ENCODE results near the gene CCDC149.

The CCDC149 gene

GRCh38 chr4:24924309-24924781 is 11.5 kb upstream of the CCDC149 start:
- peak; percentile 99 for DNase-seq
- H3K4me3 ChIP-seq (ENCODE audit: low read depth, low read length), result no peak overlapping the region
- TF ChIP-seq CTCF (IDR thresholded peaks at IDR 0.05; ENCODE audit: low read depth, low read length, missing control alignments), result no peak
- in situ Hi-C loops (cut with HindIII; ENCODE audit: low pct_ligation_motif_present, low sequenced_read_pairs), result no loop called here
- H3K27me3 ChIP-seq (replicated peaks), result no peaks in the 10 kb centered on the region
- no peaks in the 10 kb centered on the region for H3K36me3 ChIP-seq (replicated peaks)
- peak overlapping the region; percentile 19 for H3K27ac ChIP-seq

DNA sequence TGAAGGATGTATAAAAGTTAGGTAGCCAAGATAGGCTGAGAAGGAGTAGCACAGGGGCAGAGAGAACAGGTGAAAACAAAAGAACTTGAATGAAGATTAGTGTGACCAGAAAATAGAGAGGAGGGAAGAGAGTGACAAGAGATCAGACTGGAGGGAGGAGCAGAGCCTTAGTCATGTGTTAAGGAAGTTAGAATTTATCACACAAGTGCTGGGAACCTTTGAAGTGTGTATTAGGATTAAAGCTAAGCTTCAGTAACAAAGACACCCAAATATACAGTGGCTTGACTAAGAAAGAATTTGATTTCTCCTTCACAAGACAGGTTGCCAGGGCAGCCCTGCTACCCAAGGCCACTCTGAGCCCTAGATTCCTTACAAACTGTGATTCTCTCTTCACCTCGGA is 10.7 kb upstream of the CCDC149 start:
- no peak for DNase-seq
- in situ Hi-C loops (cut with HindIII; ENCODE audit: low pct_ligation_motif_present, low sequenced_read_pairs), result no loop called here
- Histone ChIP-seq H3K4me3 (ENCODE audit: low read depth, low read length) (no peak overlapping the region), H3K36me3 (replicated peaks) (no peaks in the 10 kb centered on the region), H3K27me3 (replicated peaks) (no peaks in the 10 kb centered on the region), H3K27ac (no peak overlapping the region)
- TF ChIP-seq CTCF (IDR thresholded peaks at IDR 0.05; ENCODE audit: low read depth, low read length, missing control alignments), result no peak

DNA sequence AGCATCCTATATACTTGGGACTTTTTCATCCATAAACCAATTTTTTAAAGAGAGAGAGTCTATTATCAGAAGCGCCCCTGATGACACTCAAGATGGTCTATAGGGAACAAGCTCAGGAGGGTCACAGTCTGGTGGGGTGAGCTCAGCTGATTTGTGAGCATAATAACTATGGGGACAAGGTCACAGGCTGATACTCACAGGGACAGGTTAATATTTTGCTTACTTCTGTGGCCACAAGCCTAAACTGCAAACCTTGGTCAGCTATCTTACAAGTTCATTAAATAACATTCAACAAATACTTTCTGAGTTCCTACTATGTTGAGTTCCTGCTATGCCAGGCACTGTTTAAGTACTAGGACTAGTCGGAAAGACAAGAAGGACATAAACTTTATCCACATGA is 10.2 kb upstream of the CCDC149 start:
- Histone ChIP-seq H3K36me3 (replicated peaks) (no peaks in the 10 kb centered on the region), H3K27ac (no peak overlapping the region), H3K27me3 (replicated peaks) (no peaks in the 10 kb centered on the region), H3K4me3 (ENCODE audit: low read depth, low read length) (no peak overlapping the region)
- TF ChIP-seq CTCF (IDR thresholded peaks at IDR 0.05; ENCODE audit: low read depth, low read length, missing control alignments), result no peak
- DNase-seq, result no peak
- in situ Hi-C loops (cut with HindIII; ENCODE audit: low pct_ligation_motif_present, low sequenced_read_pairs), result no loop called here

DNA sequence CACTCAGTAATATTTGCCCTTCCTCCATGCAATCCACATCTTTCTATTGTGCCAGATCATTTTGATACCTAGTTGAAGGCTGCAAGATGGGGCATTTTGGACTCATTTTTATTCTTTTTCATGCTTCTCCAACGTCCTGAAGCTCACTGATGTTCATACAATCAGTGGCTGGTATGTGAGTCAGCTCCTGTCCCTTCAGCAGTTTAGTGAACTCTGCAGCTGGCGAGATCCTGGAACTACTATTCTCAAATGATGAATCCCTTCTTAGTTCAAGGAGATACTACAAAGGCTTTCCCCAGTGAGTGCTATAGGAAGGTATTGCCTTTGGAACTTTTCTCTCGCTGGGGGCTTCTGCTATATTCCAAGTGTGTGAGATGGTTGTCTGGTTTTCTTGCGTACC is 9.6 kb upstream of the CCDC149 start:
- no peak for TF ChIP-seq CTCF (IDR thresholded peaks at IDR 0.05; ENCODE audit: low read depth, low read length, missing control alignments)
- DNase-seq, result peak; percentile 39
- H3K27ac ChIP-seq, result no peak overlapping the region
- H3K36me3 ChIP-seq (replicated peaks), result no peaks in the 10 kb centered on the region
- no peaks in the 10 kb centered on the region for H3K27me3 ChIP-seq (replicated peaks)
- H3K4me3 ChIP-seq (ENCODE audit: low read depth, low read length), result no peak overlapping the region
- in situ Hi-C loops (cut with HindIII; ENCODE audit: low pct_ligation_motif_present, low sequenced_read_pairs), result no loop called here

DNA sequence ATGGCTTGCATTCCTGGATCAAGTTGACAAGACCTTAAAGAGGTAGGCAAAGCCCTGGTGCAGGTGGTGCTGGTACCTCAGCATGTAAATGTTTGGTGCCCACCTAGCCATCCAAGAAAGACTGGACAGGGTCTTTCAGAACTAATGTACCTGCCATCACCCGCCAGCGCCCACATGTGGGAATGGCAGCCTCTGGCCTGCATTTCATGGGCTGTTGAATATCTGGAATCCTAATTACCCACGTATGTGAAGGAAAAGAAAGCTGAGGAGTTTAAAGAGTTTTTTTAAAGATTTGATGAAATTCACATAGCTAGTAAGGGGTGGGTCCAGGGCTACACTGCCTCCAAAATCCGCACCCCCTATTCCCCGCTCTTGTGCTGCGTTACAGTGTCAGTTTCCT is 8.6 kb upstream of the CCDC149 start:
- in situ Hi-C loops (cut with HindIII; ENCODE audit: low pct_ligation_motif_present, low sequenced_read_pairs), result no loop called here
- no peaks in the 10 kb centered on the region for H3K36me3 ChIP-seq (replicated peaks)
- no peak for TF ChIP-seq CTCF (IDR thresholded peaks at IDR 0.05; ENCODE audit: low read depth, low read length, missing control alignments)
- H3K27ac ChIP-seq, result no peak overlapping the region
- H3K4me3 ChIP-seq (ENCODE audit: low read depth, low read length), result no peak overlapping the region
- no peak for DNase-seq
- H3K27me3 ChIP-seq (replicated peaks), result no peaks in the 10 kb centered on the region

GRCh38 chr4:24920008-24920407 is 7.2 kb upstream of the CCDC149 start:
- Histone ChIP-seq H3K36me3 (replicated peaks) (no peaks in the 10 kb centered on the region), H3K4me3 (ENCODE audit: low read depth, low read length) (no peak overlapping the region), H3K27ac (no peak overlapping the region), H3K27me3 (replicated peaks) (no peaks in the 10 kb centered on the region)
- DNase-seq, result no peak
- in situ Hi-C loops (cut with HindIII; ENCODE audit: low pct_ligation_motif_present, low sequenced_read_pairs), result no loop called here
- TF ChIP-seq CTCF (IDR thresholded peaks at IDR 0.05; ENCODE audit: low read depth, low read length, missing control alignments), result no peak

Data from brain microvascular endothelial cell (primary cell).